Measurements from ENCODE around the gene NTRK2. TPM values are rescaled to one million over a fixed set of nuclear protein-coding genes. Genes with fewer than 3 reads are reported as not detected.

Gene NTRK2
- total and polyA plus RNA-seq, 4 donors: 0.26 to 1.4 (median 0.56) TPM

GRCh38 chr9:84988621-84989020, 319.1 kb downstream of the NTRK2 start:
- H3K4me3 ChIP-seq (ENCODE audit: low read depth in 1 of 3, low read length in 3 of 3): no peak overlapping the region
- no peaks in the 10 kb centered on the region for H3K4me1 ChIP-seq (ENCODE audit: control insufficient read depth in 4 of 4, insufficient read depth in 4 of 4, low read length in 3 of 4)
- WGBS: 81% methylated on average over 2 of the region's 2 CpGs
- DNase-seq (ENCODE audit: low spot score): no peak
- no peak overlapping the region for H3K27ac ChIP-seq (ENCODE audit: low read depth in 1 of 2, low read length in 2 of 2)
- no peaks in the 10 kb centered on the region for H3K9me3 ChIP-seq (ENCODE audit: control insufficient read depth in 4 of 4, low read length in 3 of 4)
- H3K9ac ChIP-seq (ENCODE audit: low read depth in 1 of 2, low read length in 2 of 2): no peak overlapping the region
- no peaks in the 10 kb centered on the region for H3K27me3 ChIP-seq (ENCODE audit: control insufficient read depth in 4 of 4, insufficient read depth in 4 of 4, low read length in 3 of 4)
- TF ChIP-seq ZBTB33 (IDR thresholded peaks at IDR 0.05): no peak
- TF ChIP-seq MAX (IDR thresholded peaks at IDR 0.05): no peak
- TF ChIP-seq FOXA1 (IDR thresholded peaks at IDR 0.05): no peak
- no peak for TF ChIP-seq TAF1 (conservative IDR thresholded peaks at IDR 0.05)
- no peak for TF ChIP-seq YY1 (IDR thresholded peaks at IDR 0.05)
- no peak for TF ChIP-seq ATF3 (IDR thresholded peaks at IDR 0.05)
- no peak for TF ChIP-seq RXRA (IDR thresholded peaks at IDR 0.05)
- H3K36me3 ChIP-seq (ENCODE audit: control insufficient read depth in 4 of 4, insufficient read depth in 3 of 4, low read depth in 1 of 4, low read length in 3 of 4): no peaks in the 10 kb centered on the region

GRCh38 chr9:84990416-84990815, 320.9 kb downstream of the NTRK2 start:
- Histone ChIP-seq H3K36me3 (ENCODE audit: control insufficient read depth in 4 of 4, insufficient read depth in 3 of 4, low read depth in 1 of 4, low read length in 3 of 4) (no peaks in the 10 kb centered on the region), H3K9ac (ENCODE audit: low read depth in 1 of 2, low read length in 2 of 2) (no peak overlapping the region), H3K27me3 (ENCODE audit: control insufficient read depth in 4 of 4, insufficient read depth in 4 of 4, low read length in 3 of 4) (no peaks in the 10 kb centered on the region), H3K4me3 (ENCODE audit: low read depth in 1 of 3, low read length in 3 of 3) (no peak overlapping the region), H3K4me1 (ENCODE audit: control insufficient read depth in 4 of 4, insufficient read depth in 4 of 4, low read length in 3 of 4) (no peaks in the 10 kb centered on the region), H3K27ac (ENCODE audit: low read depth in 1 of 2, low read length in 2 of 2) (no peak overlapping the region), H3K9me3 (ENCODE audit: control insufficient read depth in 4 of 4, low read length in 3 of 4) (no peaks in the 10 kb centered on the region)
- WGBS: 55% methylated on average over 6 of the region's 6 CpGs
- TF ChIP-seq TAF1 (conservative IDR thresholded peaks at IDR 0.05): no peak
- no peak for DNase-seq (ENCODE audit: low spot score)

GRCh38 chr9:84990850-84991513, 321.5 kb downstream of the NTRK2 start:
- Histone ChIP-seq H3K9ac (ENCODE audit: low read depth in 1 of 2, low read length in 2 of 2) (no peak overlapping the region), H3K27me3 (ENCODE audit: control insufficient read depth in 4 of 4, insufficient read depth in 4 of 4, low read length in 3 of 4) (no peaks in the 10 kb centered on the region), H3K36me3 (ENCODE audit: control insufficient read depth in 4 of 4, insufficient read depth in 3 of 4, low read depth in 1 of 4, low read length in 3 of 4) (no peaks in the 10 kb centered on the region), H3K9me3 (ENCODE audit: control insufficient read depth in 4 of 4, low read length in 3 of 4) (no peaks in the 10 kb centered on the region), H3K4me3 (ENCODE audit: low read depth in 1 of 3, low read length in 3 of 3) (no peak overlapping the region), H3K4me1 (ENCODE audit: control insufficient read depth in 4 of 4, insufficient read depth in 4 of 4, low read length in 3 of 4) (no peaks in the 10 kb centered on the region), H3K27ac (ENCODE audit: low read depth in 1 of 2, low read length in 2 of 2) (no peak overlapping the region)
- 85% methylated on average over 13 of the region's 13 CpGs for WGBS
- no peak for DNase-seq (ENCODE audit: low spot score)
- TF ChIP-seq HNF4A (conservative IDR thresholded peaks at IDR 0.05): no peak
- no peak for TF ChIP-seq HNF4G (IDR thresholded peaks at IDR 0.05)
- TF ChIP-seq EGR1 (IDR thresholded peaks at IDR 0.05; ENCODE audit: low read depth in 2 of 2): no peak
- no peak for TF ChIP-seq GABPA (IDR thresholded peaks at IDR 0.05 in 1 of 2, conservative IDR thresholded peaks at IDR 0.05 in 1 of 2)
- TF ChIP-seq SP1 (IDR thresholded peaks at IDR 0.05): no peak
- no peak for TF ChIP-seq MAX (IDR thresholded peaks at IDR 0.05)
- TF ChIP-seq RXRA (IDR thresholded peaks at IDR 0.05): no peak
- no peak for TF ChIP-seq NR2F2 (IDR thresholded peaks at IDR 0.05)
- no peak for TF ChIP-seq FOXA2 (IDR thresholded peaks at IDR 0.05)
- TF ChIP-seq RAD21 (IDR thresholded peaks at IDR 0.05): no peak
- no peak for TF ChIP-seq FOXA1 (IDR thresholded peaks at IDR 0.05)
- TF ChIP-seq, protein P1, sequence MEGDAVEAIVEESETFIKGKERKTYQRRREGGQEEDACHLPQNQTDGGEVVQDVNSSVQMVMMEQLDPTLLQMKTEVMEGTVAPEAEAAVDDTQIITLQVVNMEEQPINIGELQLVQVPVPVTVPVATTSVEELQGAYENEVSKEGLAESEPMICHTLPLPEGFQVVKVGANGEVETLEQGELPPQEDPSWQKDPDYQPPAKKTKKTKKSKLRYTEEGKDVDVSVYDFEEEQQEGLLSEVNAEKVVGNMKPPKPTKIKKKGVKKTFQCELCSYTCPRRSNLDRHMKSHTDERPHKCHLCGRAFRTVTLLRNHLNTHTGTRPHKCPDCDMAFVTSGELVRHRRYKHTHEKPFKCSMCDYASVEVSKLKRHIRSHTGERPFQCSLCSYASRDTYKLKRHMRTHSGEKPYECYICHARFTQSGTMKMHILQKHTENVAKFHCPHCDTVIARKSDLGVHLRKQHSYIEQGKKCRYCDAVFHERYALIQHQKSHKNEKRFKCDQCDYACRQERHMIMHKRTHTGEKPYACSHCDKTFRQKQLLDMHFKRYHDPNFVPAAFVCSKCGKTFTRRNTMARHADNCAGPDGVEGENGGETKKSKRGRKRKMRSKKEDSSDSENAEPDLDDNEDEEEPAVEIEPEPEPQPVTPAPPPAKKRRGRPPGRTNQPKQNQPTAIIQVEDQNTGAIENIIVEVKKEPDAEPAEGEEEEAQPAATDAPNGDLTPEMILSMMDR (IDR thresholded peaks at IDR 0.05; ENCODE audit: low read depth, low read length, missing input control): no peak
- no peak for TF ChIP-seq ATF3 (IDR thresholded peaks at IDR 0.05)
- TF ChIP-seq ZBTB33 (IDR thresholded peaks at IDR 0.05): no peak
